ENCODE results near the gene VWA3B. TPM values are rescaled to one million over a fixed set of nuclear protein-coding genes. Genes with fewer than 3 reads are reported as not detected.

The VWA3B gene
- total and polyA plus RNA-seq, 2 of the 4 experiments (the other 2 are of a cell fraction) = not detected

- no peaks in the 10 kb centered on the region for H3K9me1 ChIP-seq (ENCODE audit: insufficient read depth, low read length)
- H3K9me3 ChIP-seq (ENCODE audit: control insufficient read depth, insufficient read depth, low read length) = no peaks in the 10 kb centered on the region
- DNase-seq (no peak), ATAC-seq (ENCODE audit: low read depth) (no peak)
- H3K14ac ChIP-seq (replicated peaks; ENCODE audit: low read depth, low read length) = no peak overlapping the region
- H3K4me2 ChIP-seq (ENCODE audit: low read depth, low read length) = no peak overlapping the region
- ChIA-PET CTCF (no interaction called here), POLR2A (ENCODE audit: unreplicated experiment) (no interaction called here)
- no peak overlapping the region for H3K27ac ChIP-seq (ENCODE audit: insufficient read depth, low read length)
- no peak overlapping the region for H2BK120ac ChIP-seq (ENCODE audit: low read depth, low read length)
- no peak overlapping the region for H3K18ac ChIP-seq (ENCODE audit: low read depth, low read length)
- H4K8ac ChIP-seq (ENCODE audit: low read depth in 2 of 2, low read length in 2 of 2) = no peak overlapping the region
- TF ChIP-seq NFE2L2 (IDR thresholded peaks at IDR 0.05; ENCODE audit: low read depth, low read length) = no peak
- TF ChIP-seq CEBPB (IDR thresholded peaks at IDR 0.05; ENCODE audit: low read depth, low read length) = no peak
- TF ChIP-seq RCOR1 (IDR thresholded peaks at IDR 0.05; ENCODE audit: insufficient replicate concordance, low read length) = no peak
- no peak for TF ChIP-seq RAD21 (IDR thresholded peaks at IDR 0.05; ENCODE audit: low read length)
- TF ChIP-seq FOS (IDR thresholded peaks at IDR 0.05; ENCODE audit: low read depth, low read length) = no peak
- no peak for TF ChIP-seq USF2 (IDR thresholded peaks at IDR 0.05; ENCODE audit: low read depth, low read length)
- no peak for TF ChIP-seq ELK1 (IDR thresholded peaks at IDR 0.05; ENCODE audit: borderline replicate concordance, low read depth, low read length)
- no peak for TF ChIP-seq RFX5 (IDR thresholded peaks at IDR 0.05; ENCODE audit: low read depth, low read length)
- TF ChIP-seq MAFK (IDR thresholded peaks at IDR 0.05; ENCODE audit: low read depth, low read length) = no peak
- H2BK5ac ChIP-seq (ENCODE audit: low read depth, low read length, poor library complexity, severe bottlenecking) = no peak overlapping the region
- H4K20me1 ChIP-seq (ENCODE audit: insufficient read depth, low read length) = no peaks in the 10 kb centered on the region
- H4K91ac ChIP-seq (ENCODE audit: insufficient read depth, low read depth, low read length) = no peak overlapping the region
- H2AFZ ChIP-seq (replicated peaks; ENCODE audit: low read length, poor library complexity) = no peak overlapping the region
- BruUV-seq (replicated peaks) = no TSS peak
- dilution Hi-C loops (cut with HindIII; ENCODE audit: low sequenced_read_pairs, unreplicated experiment) (no loop called here), intact Hi-C loops (cut with micrococcal nuclease) (no loop called here), in situ Hi-C loops (cut with MboI; ENCODE audit: low sequenced_read_pairs) (no loop called here)
- H3K4ac ChIP-seq (ENCODE audit: low read depth, low read length) = no peak overlapping the region
- no peak overlapping the region for H3K56ac ChIP-seq (ENCODE audit: extremely low read depth, insufficient read depth, low read length)
- H2AK5ac ChIP-seq (ENCODE audit: low read depth, low read length) = no peak overlapping the region
- H3K4me1 ChIP-seq (ENCODE audit: control insufficient read depth, insufficient read depth, low read length) = no peaks in the 10 kb centered on the region
- no peak overlapping the region for H3K4me3 ChIP-seq (ENCODE audit: insufficient read depth, low read depth, low read length)
- H3K36me3 ChIP-seq (ENCODE audit: control insufficient read depth, insufficient read depth, low read length) = no peaks in the 10 kb centered on the region
- no peak overlapping the region for H3K9ac ChIP-seq (ENCODE audit: low read depth, low read length)
- H2AK9ac ChIP-seq (replicated peaks; ENCODE audit: low read depth, low read length, poor library complexity) = no peak overlapping the region
- peaks cover 17% of the 10 kb centered on the region for H3K27me3 ChIP-seq (ENCODE audit: control insufficient read depth, insufficient read depth, low read length)
- H3K79me1 ChIP-seq (ENCODE audit: low read depth in 1 of 2, low read length in 2 of 2) = no peaks in the 10 kb centered on the region
- H2BK15ac ChIP-seq (ENCODE audit: low read depth, low read length) = no peak overlapping the region
- H4K5ac ChIP-seq (ENCODE audit: low read depth, low read length) = no peak overlapping the region
- no peak overlapping the region for H3K23ac ChIP-seq (ENCODE audit: low read depth, low read length)
- WGBS, 2 experiments (ENCODE audit: extremely low coverage in 2 of 2, insufficient read length in 1 of 2) = 65% methylated on average over 4 of the region's 5 CpGs; no CpG with 5 or more reads in 1 of the 2 experiments
- H2BK20ac ChIP-seq (ENCODE audit: low read depth, low read length) = no peak overlapping the region
Observed at GRCh38 chr2:98153481-98153880, 66.5 kb downstream of the VWA3B start.

All from IMR-90 (cell line).